ENCODE data around the gene PI4KA.

- TF ChIP-seq CTCF (conservative IDR thresholded peaks at IDR 0.05): no peak
- no peak for TF ChIP-seq ZFX (IDR thresholded peaks at IDR 0.05)
Observed at GRCh38 chr22:20869234-20869633, 10.6 kb upstream of the PI4KA start.

All from C4-2B (cell line).